Measurements from ENCODE around the gene SLC25A53. TPM values are rescaled to one million over a fixed set of nuclear protein-coding genes. Genes with fewer than 3 reads are reported as not detected.
"Not testable (repeated sequence)": the region's sequence is repeated elsewhere in the genome, so short reads cannot be mapped to it uniquely, and the experiment has no call there.

SLC25A53 gene
- total RNA-seq, 4 donors from 2014 or later: 23.9 to 28.8 (median 24.8) TPM

GRCh38 chrX:104112326-104112951 lies 44.4 kb downstream of the SLC25A53 start, which contains the start of gene ZCCHC18:
Gene ZCCHC18, plus strand, starts transcription at chrX:104112523. Its CDS starts 1,589 bp downstream, at chrX:104114112.
- Histone ChIP-seq H3K4me3 (peak within 1 kb of the TSS; percentile 59 to 71 (median 62)), H3K27ac (replicated peaks in 1 of 4) (peak within 1 kb of the TSS; percentile 75 to 86 (median 81)), H3K36me3 (no peaks in the 10 kb centered on the region), H3K4me1 (peaks cover 0 to 14% (median 5%) of the 10 kb centered on the region in 4 donors), H3K9me3 (no peaks in the 10 kb centered on the region), H3K27me3 (no peaks in the 10 kb centered on the region)
- TF ChIP-seq POLR2A (IDR thresholded peaks at IDR 0.05; ENCODE audit: low read depth) (no peak), POLR2AphosphoS5 (IDR thresholded peaks at IDR 0.05) (peak; percentile 40 to 52), CTCF (IDR thresholded peaks at IDR 0.05) (no peak), EP300 (IDR thresholded peaks at IDR 0.05) (no peak)
- 37% methylated on average over 35 of the region's 67 CpGs for WGBS
- peak; percentile 91 for DNase-seq (ENCODE audit: extremely low spot score)
- intact Hi-C loops (cut with DNase I): no loop called here

GRCh38 chrX:104110491-104111240 lies 46.1 kb downstream of the SLC25A53 start:
- 66% methylated on average over 6 of the region's 6 CpGs for WGBS
- not testable (repeated sequence) for H3K27me3 ChIP-seq
- peaks cover 0 to 14% (median 5%) of the 10 kb centered on the region in 4 donors for H3K4me1 ChIP-seq

GRCh38 chrX:104108955-104109354 lies 47.9 kb downstream of the SLC25A53 start:
- intact Hi-C loops (cut with DNase I): no loop called here
- no peak overlapping the region for H3K4me3 ChIP-seq
- no peak for DNase-seq (ENCODE audit: extremely low spot score)
- no peaks in the 10 kb centered on the region for H3K36me3 ChIP-seq
- H3K27ac ChIP-seq (replicated peaks in 1 of 4): no peak overlapping the region
- peaks cover 0 to 14% (median 5%) of the 10 kb centered on the region in 4 donors for H3K4me1 ChIP-seq
- H3K27me3 ChIP-seq: no peaks in the 10 kb centered on the region
- no peak for TF ChIP-seq CTCF (IDR thresholded peaks at IDR 0.05)
- TF ChIP-seq POLR2A (IDR thresholded peaks at IDR 0.05; ENCODE audit: low read depth): no peak
- no peak for TF ChIP-seq EP300 (IDR thresholded peaks at IDR 0.05)
- no peak for TF ChIP-seq POLR2AphosphoS5 (IDR thresholded peaks at IDR 0.05)
- WGBS: 84% methylated on average over 1 of the region's 1 CpG
- no peaks in the 10 kb centered on the region for H3K9me3 ChIP-seq

More at GRCh38 chrX:104110491-104111240, 46.1 kb downstream of the SLC25A53 start:
- DNase-seq (ENCODE audit: extremely low spot score); H3K9me3 ChIP-seq; intact Hi-C loops (cut with DNase I); H3K4me3 ChIP-seq; H3K36me3 ChIP-seq; H3K27ac ChIP-seq (replicated peaks in 1 of 4): not testable (repeated sequence)

GRCh38 chrX:104105330-104106262 lies 51.2 kb downstream of the SLC25A53 start:
- H3K9me3 ChIP-seq: no peaks in the 10 kb centered on the region
- H3K36me3 ChIP-seq: no peaks in the 10 kb centered on the region
- DNase-seq (ENCODE audit: extremely low spot score): no peak
- no peak overlapping the region for H3K4me3 ChIP-seq
- H3K4me1 ChIP-seq: no peaks in the 10 kb centered on the region
- H3K27me3 ChIP-seq: no peaks in the 10 kb centered on the region
- TF ChIP-seq POLR2A (IDR thresholded peaks at IDR 0.05; ENCODE audit: low read depth) (no peak), CTCF (IDR thresholded peaks at IDR 0.05) (no peak), EP300 (IDR thresholded peaks at IDR 0.05) (no peak), POLR2AphosphoS5 (IDR thresholded peaks at IDR 0.05) (no peak)
- intact Hi-C loops (cut with DNase I): no loop called here
- 55% methylated on average over 11 of the region's 11 CpGs for WGBS
- no peak overlapping the region for H3K27ac ChIP-seq (replicated peaks in 1 of 4)
